Skeletal muscle satellite cell (primary cell): ENCODE data around the gene DIPK1A.

Source experiments
- H3K27me3 ChIP-seq: 2 replicates; pipeline ENCODE4 v1.7.0; 2013; ENCODE audit warnings: low read length; ENCODE audit not compliant: control insufficient read depth, insufficient read depth
- H3K36me3 ChIP-seq: 2 replicates; pipeline ENCODE4 v1.7.0; 2013; ENCODE audit warnings: mild to moderate bottlenecking, control low read depth, low read length; ENCODE audit not compliant: insufficient read depth
- H3K4me1 ChIP-seq: 2 replicates; pipeline ENCODE4 v1.7.0; 2013; ENCODE audit warnings: low read length; ENCODE audit not compliant: control insufficient read depth, insufficient read depth
- H3K4me2 ChIP-seq: 2 replicates; pipeline ENCODE4 v1.7.0; 2013; ENCODE audit warnings: mild to moderate bottlenecking, low read length
- H3K4me3 ChIP-seq: 2 replicates; pipeline ENCODE4 v1.7.0; 2013; ENCODE audit warnings: low read length
- H3K9ac ChIP-seq: 2 replicates; pipeline ENCODE4 v1.7.0; 2013; ENCODE audit warnings: mild to moderate bottlenecking, low read depth, low read length, moderate library complexity
- H3K9me3 ChIP-seq: replicated peaks from 2 replicates; pipeline ENCODE4 v1.7.0; 2013; ENCODE audit warnings: mild to moderate bottlenecking, control low read depth, low read length

DIPK1A gene

DNA sequence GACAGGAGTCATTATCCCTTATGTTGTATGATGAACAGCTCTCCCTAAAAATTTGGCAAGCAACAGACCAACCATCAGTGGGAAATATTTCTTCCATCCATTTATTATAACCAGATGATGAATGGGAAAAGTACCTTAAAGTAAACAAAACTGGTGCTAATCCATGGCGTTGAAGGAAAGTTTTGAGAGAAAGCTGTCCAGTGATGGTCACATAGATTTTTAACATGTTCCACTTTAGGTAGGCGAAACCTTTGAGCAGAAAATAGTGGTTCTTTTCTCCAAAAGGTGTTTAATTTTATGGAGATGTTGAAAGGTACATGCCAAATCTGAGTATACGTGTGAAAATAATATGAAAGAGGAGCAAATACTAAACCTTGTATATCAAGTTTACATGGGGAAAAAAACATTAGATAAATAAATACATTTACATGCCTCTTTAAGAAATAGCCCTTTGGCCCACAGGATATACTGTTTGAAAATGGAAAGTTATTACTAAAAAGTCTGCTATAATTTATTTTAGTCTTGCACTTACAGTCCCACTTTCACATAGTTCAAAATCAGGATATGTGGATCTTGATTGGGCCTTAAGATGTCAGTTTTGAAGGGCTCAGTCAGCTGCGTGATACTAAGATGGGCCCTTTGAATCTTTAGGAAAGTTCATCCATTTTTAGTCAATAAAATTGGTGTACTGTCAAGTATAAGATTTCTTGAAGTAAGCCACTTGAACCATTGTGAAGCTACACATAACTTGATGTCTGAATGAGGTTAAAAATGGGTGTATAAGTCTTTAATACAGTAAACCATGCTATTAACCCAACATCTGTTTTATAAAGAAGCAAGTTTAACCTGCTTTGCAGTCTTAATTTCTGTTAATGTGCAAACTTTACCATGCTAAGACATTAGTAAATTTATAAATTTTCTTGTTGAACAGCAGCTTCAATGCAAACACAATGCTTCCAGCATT is 118.9 kb downstream of the DIPK1A start:
- Histone ChIP-seq H3K9me3 (no peaks in the 10 kb centered on the region), H3K36me3 (peaks cover 69% of the 10 kb centered on the region), H3K4me2 (no peak overlapping the region), H3K4me1 (peaks cover 9% of the 10 kb centered on the region), H3K9ac (no peak overlapping the region), H3K4me3 (no peak overlapping the region), H3K27me3 (no peaks in the 10 kb centered on the region)

DNA sequence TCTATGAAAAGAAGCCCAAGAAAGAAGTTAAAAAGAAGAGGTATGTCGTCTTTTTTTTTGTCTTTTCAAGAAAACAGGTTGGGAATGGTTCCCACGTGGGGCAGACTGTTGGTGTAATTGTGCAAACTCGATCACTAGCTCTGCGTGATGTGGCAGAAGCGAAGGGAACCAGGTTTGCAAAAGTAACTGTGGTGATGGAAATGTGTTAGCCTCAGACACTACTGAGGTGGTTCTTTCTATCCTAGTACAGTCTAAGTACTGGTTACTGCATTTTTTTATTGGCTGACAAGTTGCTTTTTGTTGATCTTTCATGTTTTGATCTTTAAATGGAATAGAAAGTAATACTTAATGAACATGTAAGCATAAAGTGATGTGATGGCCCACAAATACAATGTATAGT is 120.7 kb downstream of the DIPK1A start:
- Histone ChIP-seq H3K36me3 (peaks cover 86% of the 10 kb centered on the region), H3K4me2 (no peak overlapping the region), H3K4me3 (no peak overlapping the region), H3K27me3 (no peaks in the 10 kb centered on the region), H3K4me1 (peaks cover 22% of the 10 kb centered on the region), H3K9ac (no peak overlapping the region), H3K9me3 (no peaks in the 10 kb centered on the region)

DNA sequence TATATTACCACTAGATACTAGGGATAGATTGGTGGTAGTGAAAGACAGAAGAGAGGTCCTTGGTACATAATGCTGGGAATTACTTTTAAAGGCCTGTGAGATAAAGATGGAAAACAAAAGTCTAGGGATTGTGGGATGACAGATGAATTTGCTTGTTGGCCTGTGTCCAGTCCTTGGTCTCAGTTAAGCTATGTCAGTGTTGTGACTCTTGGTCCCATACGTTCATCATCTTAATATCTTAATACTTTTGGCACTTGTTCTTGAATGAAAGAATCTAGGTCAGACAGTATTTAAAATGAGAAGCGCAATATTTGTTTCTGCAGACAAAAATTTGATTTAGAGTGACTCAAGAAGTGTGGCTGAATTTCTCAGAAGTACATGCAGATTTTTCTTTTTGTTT is 121.8 kb downstream of the DIPK1A start:
- peaks cover 98% of the 10 kb centered on the region for H3K36me3 ChIP-seq
- no peaks in the 10 kb centered on the region for H3K9me3 ChIP-seq
- H3K4me3 ChIP-seq: no peak overlapping the region
- H3K4me2 ChIP-seq: no peak overlapping the region
- peaks cover 30% of the 10 kb centered on the region for H3K4me1 ChIP-seq
- H3K9ac ChIP-seq: no peak overlapping the region
- H3K27me3 ChIP-seq: no peaks in the 10 kb centered on the region

DNA sequence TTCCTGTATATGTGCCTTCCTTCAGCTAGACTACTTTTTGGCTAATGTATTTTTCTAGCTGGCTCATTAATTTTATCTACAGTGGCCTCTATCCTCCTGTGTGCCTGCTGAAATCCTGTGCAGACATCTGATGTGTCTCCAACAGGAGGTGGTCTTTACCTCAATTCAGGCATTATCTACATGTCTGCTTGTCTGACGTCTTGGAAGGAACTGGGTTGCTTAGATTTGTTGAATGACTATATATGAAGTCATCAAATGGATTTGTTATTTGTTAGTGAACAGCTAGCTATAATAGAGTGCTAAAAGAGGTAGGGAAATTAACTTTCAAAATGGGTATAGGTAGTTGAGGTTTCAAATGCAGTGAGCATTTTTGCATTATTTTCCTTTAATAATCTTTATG is 122.7 kb downstream of the DIPK1A start:
- Histone ChIP-seq H3K9ac (no peak overlapping the region), H3K27me3 (no peaks in the 10 kb centered on the region), H3K9me3 (no peaks in the 10 kb centered on the region), H3K4me3 (no peak overlapping the region), H3K4me2 (peak overlapping the region; percentile 32), H3K4me1 (peaks cover 40% of the 10 kb centered on the region), H3K36me3 (peaks cover 100% of the 10 kb centered on the region)

DNA sequence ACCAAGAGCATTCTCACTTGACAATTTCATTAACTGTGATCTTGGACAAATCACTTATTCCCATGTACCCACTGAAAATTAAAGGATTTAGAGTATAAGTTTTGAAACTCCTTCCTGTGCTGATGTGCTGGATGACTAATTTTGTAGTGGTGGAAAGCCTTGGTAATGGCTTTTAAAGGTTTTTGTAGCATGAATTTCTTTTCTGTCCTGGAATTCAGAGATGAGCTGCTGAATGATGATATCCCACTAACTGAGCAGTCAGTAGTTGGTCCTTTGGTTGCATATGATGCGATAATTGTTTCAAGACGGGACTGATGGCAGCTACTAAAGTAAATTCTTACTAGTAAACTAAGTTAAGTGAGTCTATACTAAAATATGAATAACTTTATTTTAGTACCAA is 124.2 kb downstream of the DIPK1A start:
- Histone ChIP-seq H3K4me1 (peaks cover 42% of the 10 kb centered on the region), H3K36me3 (peaks cover 99% of the 10 kb centered on the region), H3K27me3 (no peaks in the 10 kb centered on the region), H3K4me3 (no peak overlapping the region), H3K9me3 (no peaks in the 10 kb centered on the region), H3K9ac (no peak overlapping the region), H3K4me2 (peak overlapping the region; percentile 31)

DNA sequence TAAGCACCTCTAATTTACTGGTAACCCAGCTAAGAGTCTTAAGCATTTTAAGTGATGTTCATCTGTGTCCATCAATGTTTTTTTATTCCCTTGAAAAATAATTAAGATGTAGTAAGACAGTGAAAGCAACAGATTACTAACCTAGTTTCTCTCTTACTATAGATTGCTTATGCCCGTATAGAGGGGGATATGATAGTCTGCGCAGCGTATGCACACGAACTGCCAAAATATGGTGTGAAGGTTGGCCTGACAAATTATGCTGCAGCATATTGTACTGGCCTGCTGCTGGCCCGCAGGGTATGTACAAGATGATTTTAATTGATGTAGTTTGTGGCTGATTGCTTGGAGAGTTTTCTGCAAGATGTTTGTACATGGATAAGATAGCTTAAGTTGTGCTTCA is 126.6 kb downstream of the DIPK1A start:
- peak overlapping the region; percentile 99 for H3K9ac ChIP-seq
- H3K4me2 ChIP-seq: peak overlapping the region; percentile 88
- H3K4me3 ChIP-seq: peak overlapping the region; percentile 94
- no peaks in the 10 kb centered on the region for H3K27me3 ChIP-seq
- H3K4me1 ChIP-seq: peaks cover 45% of the 10 kb centered on the region
- H3K36me3 ChIP-seq: peaks cover 74% of the 10 kb centered on the region
- no peaks in the 10 kb centered on the region for H3K9me3 ChIP-seq

DNA sequence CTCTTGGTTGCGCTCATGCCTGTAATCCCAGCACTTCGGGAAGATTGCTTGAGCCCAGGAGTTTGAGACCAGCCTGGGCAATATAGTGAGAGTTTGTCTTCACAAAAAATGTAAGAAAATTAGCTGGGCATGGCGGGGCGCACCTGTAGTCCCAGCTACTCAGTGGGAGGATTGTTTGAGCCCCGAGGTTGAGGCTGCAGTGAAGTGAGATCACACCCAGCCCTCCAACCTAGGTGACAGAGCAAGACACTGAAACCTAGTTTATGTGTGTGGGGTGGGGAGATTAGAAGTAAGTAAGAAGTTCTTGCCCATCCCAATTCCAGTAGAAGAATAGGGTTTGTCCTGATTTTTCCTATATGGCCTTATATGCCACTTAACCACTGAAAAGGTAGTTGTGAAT is 127.4 kb downstream of the DIPK1A start:
- no peaks in the 10 kb centered on the region for H3K27me3 ChIP-seq
- H3K4me2 ChIP-seq: peak overlapping the region; percentile 88
- peak overlapping the region; percentile 94 for H3K4me3 ChIP-seq
- peak overlapping the region; percentile 99 for H3K9ac ChIP-seq
- H3K9me3 ChIP-seq: no peaks in the 10 kb centered on the region
- peaks cover 67% of the 10 kb centered on the region for H3K36me3 ChIP-seq
- peaks cover 45% of the 10 kb centered on the region for H3K4me1 ChIP-seq

DNA sequence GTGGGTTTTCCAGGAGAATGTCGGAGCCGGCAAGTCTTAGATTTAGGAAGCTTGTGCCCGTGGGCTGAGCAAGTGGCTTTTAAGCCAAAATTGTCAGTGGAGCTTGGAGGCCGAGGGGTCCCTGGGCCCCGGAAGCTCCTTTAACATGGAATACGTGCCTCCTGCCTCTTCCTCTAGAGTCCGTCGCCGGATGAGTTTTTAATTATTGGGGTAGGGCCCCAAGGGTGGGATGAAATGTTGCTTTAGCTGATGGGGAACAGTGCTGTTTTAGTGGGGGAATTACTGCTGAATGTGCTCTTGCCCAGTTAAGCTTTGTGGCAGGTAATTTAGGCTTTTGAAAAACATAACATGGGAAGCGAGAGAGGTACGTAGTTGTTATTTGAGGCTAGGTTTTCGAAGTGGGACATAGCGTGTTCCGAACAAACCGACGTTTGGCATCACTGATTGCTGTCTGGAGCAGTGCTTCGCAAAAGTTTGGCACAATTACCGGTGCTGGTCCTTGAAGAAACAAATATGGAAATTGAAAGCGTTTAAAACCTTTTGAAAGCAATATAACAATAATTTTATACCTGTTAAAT is 128.6 kb downstream of the DIPK1A start:
- H3K9me3 ChIP-seq: no peaks in the 10 kb centered on the region
- H3K36me3 ChIP-seq: peaks cover 55% of the 10 kb centered on the region
- H3K27me3 ChIP-seq: no peaks in the 10 kb centered on the region
- peak overlapping the region; percentile 94 for H3K4me3 ChIP-seq
- H3K9ac ChIP-seq: peak overlapping the region; percentile 99
- H3K4me1 ChIP-seq: peaks cover 37% of the 10 kb centered on the region
- H3K4me2 ChIP-seq: peak overlapping the region; percentile 88

DNA sequence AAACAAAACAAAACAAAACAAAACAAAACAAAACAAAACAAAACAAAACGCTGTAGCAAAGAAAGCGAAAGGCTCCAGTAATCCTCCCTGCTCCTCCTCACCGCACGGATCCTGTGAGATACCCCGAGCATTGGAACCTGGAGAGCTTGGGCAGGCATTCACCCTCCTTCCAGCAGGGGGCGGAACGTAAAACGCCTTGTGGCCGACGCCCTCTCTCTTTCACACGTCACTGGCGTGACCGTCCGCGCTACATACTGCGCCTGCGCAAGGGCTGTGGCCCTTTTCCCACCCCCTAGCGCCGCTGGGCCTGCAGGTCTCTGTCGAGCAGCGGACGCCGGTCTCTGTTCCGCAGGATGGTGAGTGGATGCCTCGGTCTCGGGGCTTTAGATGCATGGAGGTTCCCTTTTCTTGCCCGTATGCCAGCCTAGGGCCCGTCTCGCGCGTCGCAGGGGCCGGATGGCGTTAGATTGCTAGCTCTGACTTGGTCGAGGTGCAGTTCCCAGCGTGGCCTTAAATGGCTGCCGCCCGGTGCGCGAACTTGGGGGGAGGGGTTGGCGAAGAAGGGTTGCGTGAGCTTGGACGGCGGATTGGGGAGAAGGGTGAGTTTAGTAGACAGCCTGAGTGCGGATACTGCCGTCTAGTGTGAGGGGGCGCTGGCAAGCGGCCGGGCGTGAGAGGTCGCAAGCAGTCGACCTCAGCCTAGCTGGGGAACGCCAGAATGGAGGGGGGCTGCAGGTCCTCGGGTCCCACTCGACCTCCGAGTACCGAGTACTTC is 129.3 kb downstream of the DIPK1A start, which contains the start of gene RPL5:
Gene RPL5, plus strand, starts transcription at position 279 of the 775 bp plus-strand sequence. Its CDS starts 75 bp downstream, at position 354.
- peak within 1 kb of the TSS; percentile 88 for H3K4me2 ChIP-seq
- no peaks in the 10 kb centered on the region for H3K27me3 ChIP-seq
- H3K9me3 ChIP-seq: no peaks in the 10 kb centered on the region
- peak within 1 kb of the TSS; percentile 94 for H3K4me3 ChIP-seq
- H3K4me1 ChIP-seq: peaks cover 33% of the 10 kb centered on the region
- peak within 1 kb of the TSS; percentile 99 for H3K9ac ChIP-seq
- peaks cover 48% of the 10 kb centered on the region for H3K36me3 ChIP-seq

DNA sequence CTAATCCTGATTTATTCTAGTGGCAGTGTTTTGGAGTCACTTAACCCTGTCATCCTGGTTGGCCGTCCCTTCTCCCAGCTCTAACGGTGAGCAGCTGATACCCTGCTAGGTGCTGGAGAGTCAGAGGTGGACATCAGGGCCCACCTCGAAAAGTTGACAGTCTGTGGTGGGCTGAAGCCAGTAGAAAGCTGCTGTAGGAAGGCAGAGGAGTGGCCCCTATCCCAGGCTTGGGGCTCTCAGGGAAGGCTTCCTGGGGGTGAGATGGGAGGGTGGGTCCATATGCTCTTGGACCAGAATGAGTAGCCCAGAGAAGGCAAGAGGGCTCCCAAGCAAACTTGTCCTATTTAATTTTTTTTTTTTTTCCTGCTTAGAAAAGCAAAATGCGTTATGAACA is 129.9 kb downstream of the DIPK1A start:
- peak overlapping the region; percentile 68 for H3K4me2 ChIP-seq
- H3K4me1 ChIP-seq: peaks cover 28% of the 10 kb centered on the region
- no peaks in the 10 kb centered on the region for H3K9me3 ChIP-seq
- peaks cover 42% of the 10 kb centered on the region for H3K36me3 ChIP-seq
- H3K9ac ChIP-seq: peak overlapping the region; percentile 26
- peak overlapping the region; percentile 94 for H3K4me3 ChIP-seq
- H3K27me3 ChIP-seq: no peaks in the 10 kb centered on the region

DNA sequence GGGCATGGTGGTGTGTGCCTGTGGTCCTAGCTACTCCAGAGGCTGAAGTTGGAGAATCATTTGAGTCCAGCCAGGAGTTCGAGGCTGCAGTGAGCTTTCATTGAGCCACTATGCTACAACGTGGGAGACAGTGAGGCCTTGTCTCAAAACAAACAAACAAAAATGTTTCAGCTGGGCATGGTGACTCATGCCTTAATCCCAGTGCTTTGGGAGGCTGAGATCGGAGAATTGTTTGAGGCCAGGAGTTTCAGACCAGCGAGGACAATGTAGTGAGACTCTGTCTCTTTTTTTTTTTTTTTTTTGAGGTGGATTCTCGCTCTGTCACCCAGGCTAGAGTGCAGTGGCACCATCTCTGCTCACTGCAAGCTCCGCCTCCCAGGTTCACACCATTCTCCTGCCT is 134.5 kb downstream of the DIPK1A start:
- no peak overlapping the region for H3K4me2 ChIP-seq
- H3K4me1 ChIP-seq: peaks cover 4% of the 10 kb centered on the region
- H3K4me3 ChIP-seq: no peak overlapping the region
- H3K9ac ChIP-seq: no peak overlapping the region
- no peaks in the 10 kb centered on the region for H3K27me3 ChIP-seq
- no peaks in the 10 kb centered on the region for H3K36me3 ChIP-seq
- no peaks in the 10 kb centered on the region for H3K9me3 ChIP-seq
